Measurements from ENCODE around the gene SDK2. TPM values are rescaled to one million over a fixed set of nuclear protein-coding genes. Genes with fewer than 3 reads are reported as not detected.

SDK2 gene
- total and polyA plus RNA-seq, 2 of the 8 experiments (the other 6 are each of a cell fraction or from before 2014, with no cell fraction given), result 3.9 to 4.1 TPM

- DNase-seq (ENCODE audit: low read depth in 1 of 2, low spot score in 2 of 2), result no peak
- no peak overlapping the region for H3K4ac ChIP-seq (replicated peaks; ENCODE audit: insufficient read length, low read depth, low read length)
- no peak overlapping the region for H3K14ac ChIP-seq (ENCODE audit: insufficient read length)
- H3K27ac ChIP-seq (ENCODE audit: low read depth, low read length), result no peak overlapping the region
- H3K4me3 ChIP-seq (ENCODE audit: extremely low read depth in 1 of 4, insufficient read depth in 2 of 4, low read depth in 3 of 4, low read length in 4 of 4), result no peak overlapping the region
- no peak overlapping the region for H4K91ac ChIP-seq (replicated peaks; ENCODE audit: insufficient read length, low read length)
- POLR2A ChIA-PET (ENCODE audit: partially characterized antibody), result no interaction called here
- no peak overlapping the region for H3K4me2 ChIP-seq (ENCODE audit: insufficient read depth in 1 of 2, low read depth in 2 of 2, low read length in 2 of 2)
- no peak overlapping the region for H4K5ac ChIP-seq (ENCODE audit: insufficient read length, low read depth, low read length)
- H2BK5ac ChIP-seq (ENCODE audit: low read depth, low read length), result no peak overlapping the region
- H3K4me1 ChIP-seq (replicated peaks in 1 of 4; ENCODE audit: control insufficient read depth in 3 of 4, insufficient read depth in 4 of 4, low read length in 3 of 4), result peaks cover 5 to 9% (median 8%) of the 10 kb centered on the region in 4 experiments
- WGBS, 2 experiments (ENCODE audit: extremely low coverage in 1 of 2, insufficient coverage in 1 of 2, insufficient read length in 1 of 2, insufficient replicate concordance in 2 of 2, low coverage in 1 of 2, low lambda C conversion rate in 2 of 2, missing lambda C conversion rate in 1 of 2), result 95% methylated on average over 3 of the region's 3 CpGs; no CpG with 5 or more reads in 1 of the 2 experiments
- H3K23ac ChIP-seq (ENCODE audit: insufficient read length), result no peak overlapping the region
- FAIRE-seq, result no peak
- H3K56ac ChIP-seq (replicated peaks; ENCODE audit: insufficient read length, low read depth, low read length), result no peak overlapping the region
- H3K27me3 ChIP-seq (replicated peaks in 1 of 4; ENCODE audit: control insufficient read depth in 3 of 4, extremely low read depth in 1 of 4, insufficient read depth in 3 of 4, low read length in 3 of 4), result no peaks in the 10 kb centered on the region
- no peak overlapping the region for H2AK5ac ChIP-seq (ENCODE audit: low read depth, low read length)
- no peaks in the 10 kb centered on the region for H3K9me3 ChIP-seq (ENCODE audit: insufficient read depth in 2 of 2, low read depth in 1 of 2, low read length in 1 of 2)
- no peaks in the 10 kb centered on the region; the same call in 1 of the 2 replicates for H3K79me1 ChIP-seq (ENCODE audit: low read depth, low read length)
- no peaks in the 10 kb centered on the region for H3K36me3 ChIP-seq (ENCODE audit: control insufficient read depth in 2 of 4, insufficient read depth in 4 of 4, low read length in 3 of 4)
- no peak overlapping the region for H2BK120ac ChIP-seq (replicated peaks; ENCODE audit: low read depth, low read length)
- peaks cover 0 to 20% of the 10 kb centered on the region in 2 experiments; a peak in 1 of 4 replicates for H3K79me2 ChIP-seq (ENCODE audit: control insufficient read depth in 1 of 2, insufficient read depth in 2 of 2, low read length in 2 of 2)
- H4K8ac ChIP-seq (ENCODE audit: extremely low read depth, insufficient read depth, low read length), result no peak overlapping the region
- H2BK12ac ChIP-seq (ENCODE audit: low read depth, low read length), result no peak overlapping the region
- H3K18ac ChIP-seq (ENCODE audit: extremely low read depth, low read length), result no peak overlapping the region
- no peaks in the 10 kb centered on the region for H4K20me1 ChIP-seq (replicated peaks in 1 of 2; ENCODE audit: control insufficient read depth in 1 of 2, insufficient read depth in 2 of 2, low read length in 2 of 2)
- H3K23me2 ChIP-seq (ENCODE audit: low read depth, low read length), result no peaks in the 10 kb centered on the region
- H3K9ac ChIP-seq (replicated peaks in 1 of 4; ENCODE audit: extremely low read depth in 1 of 4, low read depth in 3 of 4, low read length in 3 of 4), result no peak overlapping the region
- no peak overlapping the region for H2AFZ ChIP-seq (ENCODE audit: low read length)
- H2BK20ac ChIP-seq (ENCODE audit: low read length), result no peak overlapping the region
- H2BK15ac ChIP-seq (ENCODE audit: low read length), result no peak overlapping the region
- CTCF ChIA-PET (ENCODE audit: partially characterized antibody), result interaction anchor here (0.9 to 6.1 kb wide), 6 partner anchors 9 to 69 kb away, joined by 3 to 39 read pairs (median 4); partner anchors contain the start of genes CDC42EP4 and CPSF4L
- TF ChIP-seq BRCA1 (IDR thresholded peaks at IDR 0.05; ENCODE audit: low read depth, low read length), result no peak
- TF ChIP-seq ATF3 (IDR thresholded peaks at IDR 0.05; ENCODE audit: insufficient read depth, low read depth, low read length), result no peak
- no peak for TF ChIP-seq NANOG (IDR thresholded peaks at IDR 0.05; ENCODE audit: insufficient read depth, low read depth, low read length, poor library complexity, severe bottlenecking)
- TF ChIP-seq TAF1 (IDR thresholded peaks at IDR 0.05; ENCODE audit: low read depth, low read length), result no peak
- TF ChIP-seq SUZ12 (IDR thresholded peaks at IDR 0.05; ENCODE audit: low read length), result no peak
- TF ChIP-seq CTBP2 (IDR thresholded peaks at IDR 0.05; ENCODE audit: borderline replicate concordance, insufficient read depth, insufficient read length, low read length), result no peak
- TF ChIP-seq POU5F1 (IDR thresholded peaks at IDR 0.05; ENCODE audit: low read depth, low read length), result no peak
- no peak for TF ChIP-seq CBX8 (IDR thresholded peaks at IDR 0.05; ENCODE audit: borderline replicate concordance, low read depth, low read length)
- no peak for TF ChIP-seq EGR1 (IDR thresholded peaks at IDR 0.05; ENCODE audit: borderline replicate concordance, low read depth, low read length)
- TF ChIP-seq FOSL1 (IDR thresholded peaks at IDR 0.05; ENCODE audit: insufficient read depth, low read depth, low read length), result no peak
- TF ChIP-seq SP1 (IDR thresholded peaks at IDR 0.05; ENCODE audit: low read depth, low read length), result no peak
- TF ChIP-seq MAX (IDR thresholded peaks at IDR 0.05), result no peak
- TF ChIP-seq YY1 (IDR thresholded peaks at IDR 0.05; ENCODE audit: low read depth, low read length), result no peak
- TF ChIP-seq HDAC6 (IDR thresholded peaks at IDR 0.05; ENCODE audit: low read depth, low read length), result no peak
These were observed 343.9 kb downstream of the SDK2 start for GRCh38 chr17:73300392-73300791.
